Stimulated activated naive CD8-positive, alpha-beta T cell treated with anti-CD3 and anti-CD28 coated beads, Interleukin-15, amount 100 ng/mL, for 72 hours (primary cell): ENCODE data around the gene GTF2IRD1.
"Not testable (repeated sequence)": the region's sequence is repeated elsewhere in the genome, so short reads cannot be mapped to it uniquely, and the experiment has no call there.

Source experiments
- ATAC-seq: fragments of 150-1000 bp; cut with Tn5 transposase; 2 replicates; pipeline ENCODE4 v1.10.0; 2021; ENCODE audit warnings: mild to moderate bottlenecking, moderate library complexity
- DNase-seq, 2 donors: peaks; one replicate each; pipeline ENCODE4 v3.0.0; 2021 to 2022
- H3K27ac Mint-ChIP-seq, 2 donors: one replicate each; pipeline ENCODE4 v1.8.0; 2022; ENCODE audit warnings: mild to moderate bottlenecking in 2 of 2, mixed read lengths in 2 of 2, moderate library complexity in 2 of 2
- H3K27me3 Mint-ChIP-seq: one replicate; pipeline ENCODE4 v1.8.0; 2022; ENCODE audit warnings: mixed read lengths
- H3K4me1 Mint-ChIP-seq: one replicate; pipeline ENCODE4 v1.8.0; 2022; ENCODE audit warnings: mild to moderate bottlenecking, mixed read lengths
- H3K4me3 Mint-ChIP-seq, 2 donors: one replicate each; pipeline ENCODE4 v1.8.0; 2022; ENCODE audit warnings: mild to moderate bottlenecking in 2 of 2, mixed read lengths in 2 of 2, moderate library complexity in 1 of 2
- H3K9me3 Mint-ChIP-seq, 2 donors: one replicate each; pipeline ENCODE4 v1.8.0; 2022; ENCODE audit warnings: mixed read lengths in 2 of 2

The GTF2IRD1 gene

GRCh38 chr7:74475243-74475986 is 21.7 kb downstream of the GTF2IRD1 start:
- Mint-ChIP-seq H3K27me3 (peaks cover 23% of the 10 kb centered on the region), H3K27ac (no peak overlapping the region), H3K9me3 (no peaks in the 10 kb centered on the region), H3K4me1 (peaks cover 8% of the 10 kb centered on the region), H3K4me3 (no peak overlapping the region)
- DNase-seq (no peak), ATAC-seq (no peak)

- Mint-ChIP-seq H3K27ac (no peak overlapping the region), H3K9me3 (no peaks in the 10 kb centered on the region), H3K4me3 (no peak overlapping the region), H3K27me3 (peaks cover 24% of the 10 kb centered on the region), H3K4me1 (peaks cover 8% of the 10 kb centered on the region)
- no peak for ATAC-seq
- DNase-seq, result no peak
Measured at GRCh38 chr7:74475987-74476350, 22.3 kb downstream of the GTF2IRD1 start.

- ATAC-seq (no peak), DNase-seq (no peak)
- peak overlapping the region in 1 of 2 donors; percentile 72 for H3K27ac Mint-ChIP-seq
- no peak overlapping the region for H3K4me3 Mint-ChIP-seq
- H3K9me3 Mint-ChIP-seq, result no peaks in the 10 kb centered on the region
- H3K27me3 Mint-ChIP-seq, result peaks cover 31% of the 10 kb centered on the region
- H3K4me1 Mint-ChIP-seq, result peaks cover 8% of the 10 kb centered on the region
Measured at GRCh38 chr7:74476626-74477025, 22.9 kb downstream of the GTF2IRD1 start.

GRCh38 chr7:74478671-74479065 is 25.0 kb downstream of the GTF2IRD1 start:
- H3K27ac Mint-ChIP-seq, result peak overlapping the region in 1 of 2 donors; percentile 48
- no peak for ATAC-seq

GRCh38 chr7:74479066-74479781 is 25.5 kb downstream of the GTF2IRD1 start:
- H3K4me3 Mint-ChIP-seq, result no peak overlapping the region
- no peaks in the 10 kb centered on the region for H3K9me3 Mint-ChIP-seq
- H3K27me3 Mint-ChIP-seq, result peaks cover 41% of the 10 kb centered on the region
- DNase-seq (no peak), ATAC-seq (no peak)
- peak overlapping the region in 1 of 2 donors; percentile 48 for H3K27ac Mint-ChIP-seq
- peaks cover 8% of the 10 kb centered on the region for H3K4me1 Mint-ChIP-seq

More at GRCh38 chr7:74478671-74479065, 25.0 kb downstream of the GTF2IRD1 start:
- Mint-ChIP-seq H3K4me1 (peaks cover 8% of the 10 kb centered on the region), H3K9me3 (no peaks in the 10 kb centered on the region), H3K4me3 (no peak overlapping the region), H3K27me3 (peaks cover 41% of the 10 kb centered on the region)
- DNase-seq, result no peak

GRCh38 chr7:74479961-74480829 is 26.5 kb downstream of the GTF2IRD1 start:
- Mint-ChIP-seq H3K9me3 (no peaks in the 10 kb centered on the region), H3K4me3 (peak overlapping the region in 1 of 2 donors; percentile 18), H3K27me3 (peaks cover 41% of the 10 kb centered on the region), H3K4me1 (peaks cover 8% of the 10 kb centered on the region), H3K27ac (no peak overlapping the region)
- DNase-seq (no peak), ATAC-seq (no peak)

GRCh38 chr7:74480861-74481417 is 27.2 kb downstream of the GTF2IRD1 start:
- ATAC-seq (no peak), DNase-seq (no peak)
- peaks cover 8% of the 10 kb centered on the region for H3K4me1 Mint-ChIP-seq
- H3K4me3 Mint-ChIP-seq, result no peak overlapping the region
- H3K27me3 Mint-ChIP-seq, result peaks cover 41% of the 10 kb centered on the region
- H3K9me3 Mint-ChIP-seq, result no peaks in the 10 kb centered on the region
- H3K27ac Mint-ChIP-seq, result peak overlapping the region in 1 of 2 donors; percentile 7

GRCh38 chr7:74481458-74482196 is 27.9 kb downstream of the GTF2IRD1 start:
- no peak overlapping the region for H3K4me3 Mint-ChIP-seq
- ATAC-seq (no peak), DNase-seq (no peak)
- peaks cover 8% of the 10 kb centered on the region for H3K4me1 Mint-ChIP-seq
- no peak overlapping the region for H3K27ac Mint-ChIP-seq
- no peaks in the 10 kb centered on the region for H3K9me3 Mint-ChIP-seq
- peaks cover 41% of the 10 kb centered on the region for H3K27me3 Mint-ChIP-seq

GRCh38 chr7:74482197-74482467 is 28.4 kb downstream of the GTF2IRD1 start:
- no peak overlapping the region for H3K4me3 Mint-ChIP-seq
- H3K4me1 Mint-ChIP-seq, result peaks cover 8% of the 10 kb centered on the region
- DNase-seq, result no peak
- ATAC-seq, result no peak
- H3K27ac Mint-ChIP-seq, result no peak overlapping the region
- H3K9me3 Mint-ChIP-seq, result no peaks in the 10 kb centered on the region
- H3K27me3 Mint-ChIP-seq, result peaks cover 41% of the 10 kb centered on the region

GRCh38 chr7:74482629-74483401 is 29.1 kb downstream of the GTF2IRD1 start:
- Mint-ChIP-seq H3K27ac (no peak overlapping the region), H3K27me3 (peaks cover 39% of the 10 kb centered on the region), H3K4me1 (peaks cover 5% of the 10 kb centered on the region), H3K9me3 (no peaks in the 10 kb centered on the region), H3K4me3 (no peak overlapping the region)
- ATAC-seq, result no peak
- DNase-seq, result no peak

GRCh38 chr7:74483402-74484336 is 30.0 kb downstream of the GTF2IRD1 start:
- DNase-seq (no peak), ATAC-seq (no peak)
- no peak overlapping the region for H3K4me3 Mint-ChIP-seq
- peaks cover 34% of the 10 kb centered on the region for H3K27me3 Mint-ChIP-seq
- H3K4me1 Mint-ChIP-seq, result no peaks in the 10 kb centered on the region
- H3K9me3 Mint-ChIP-seq, result no peaks in the 10 kb centered on the region
- no peak overlapping the region for H3K27ac Mint-ChIP-seq

GRCh38 chr7:74485611-74486010 is 31.9 kb downstream of the GTF2IRD1 start:
- Mint-ChIP-seq H3K4me3 (no peak overlapping the region), H3K9me3 (no peaks in the 10 kb centered on the region), H3K27me3 (peaks cover 17% of the 10 kb centered on the region), H3K4me1 (no peaks in the 10 kb centered on the region), H3K27ac (no peak overlapping the region)
- no peak for ATAC-seq
- no peak for DNase-seq

- DNase-seq, H3K4me3 Mint-ChIP-seq, H3K27me3 Mint-ChIP-seq, H3K4me1 Mint-ChIP-seq, ATAC-seq: not testable (repeated sequence)
- Mint-ChIP-seq H3K27ac (peak overlapping the region in 1 of 2 donors; percentile 21), H3K9me3 (peaks cover 0 to 11% of the 10 kb centered on the region in 2 donors)
Measured at GRCh38 chr7:74488518-74489030, 34.9 kb downstream of the GTF2IRD1 start.
